Measurements from ENCODE around the gene SLC19A2.

- TF ChIP-seq EZH2 (IDR thresholded peaks at IDR 0.05; ENCODE audit: low read depth) (no peak), CTCF (conservative IDR thresholded peaks at IDR 0.05) (no peak)
These were observed 31.9 kb upstream of the SLC19A2 start for GRCh38 chr1:169517558-169518186.

Data from PC-9 (cell line).